Neuronal stem cell (in vitro differentiated cells): Measurements from ENCODE around the gene MINK1.

Experiments
- DNase-seq: peaks from one replicate; pipeline ENCODE4 v3.0.0-alpha.2; 2013; ENCODE audit warnings: low spot score
- H2AFZ ChIP-seq: one replicate; pipeline ENCODE4 v1.6.1; 2013; ENCODE audit warnings: mild to moderate bottlenecking, low read length, inconsistent platforms
- H2AK5ac ChIP-seq: 2 replicates; pipeline ENCODE4 v1.6.1; 2013; ENCODE audit warnings: low read depth, mild to moderate bottlenecking, inconsistent platforms, low read length, moderate library complexity, mixed read lengths
- H2BK120ac ChIP-seq: 2 replicates; pipeline ENCODE4 v1.6.1; 2013; ENCODE audit warnings: low read depth, mild to moderate bottlenecking, inconsistent platforms, low read length, moderate library complexity, mixed read lengths
- H2BK12ac ChIP-seq: one replicate; pipeline ENCODE4 v1.6.1; 2013; ENCODE audit warnings: low read length, inconsistent platforms
- H2BK15ac ChIP-seq: 2 replicates; pipeline ENCODE4 v1.6.1; 2013; ENCODE audit warnings: mild to moderate bottlenecking, low read length, inconsistent platforms, mixed read lengths
- H2BK5ac ChIP-seq: one replicate; pipeline ENCODE4 v1.6.1; 2013; ENCODE audit warnings: inconsistent platforms, mild to moderate bottlenecking, low read length, moderate library complexity
- H3K14ac ChIP-seq: one replicate; pipeline ENCODE4 v1.6.1; 2013; ENCODE audit warnings: low read length, inconsistent platforms
- H3K18ac ChIP-seq: 2 replicates; pipeline ENCODE4 v1.6.1; 2013; ENCODE audit warnings: low read length, inconsistent platforms
- H3K23ac ChIP-seq: 2 replicates; pipeline ENCODE4 v1.6.1; 2013; ENCODE audit warnings: low read depth, mild to moderate bottlenecking, mixed read lengths, low read length, inconsistent platforms; ENCODE audit not compliant: poor library complexity
- H3K27ac ChIP-seq: replicated peaks from 3 replicates; pipeline ENCODE4 v1.5.1; 2013; ENCODE audit warnings: low read length, inconsistent platforms
- H3K27me3 ChIP-seq, 3 experiments: 2 replicates each; pipeline ENCODE4 v1.6.1; 2013; ENCODE audit warnings: low read length in 3 of 3, mild to moderate bottlenecking in 2 of 3, inconsistent platforms in 1 of 3, low read depth in 1 of 3, mixed read lengths in 1 of 3, moderate library complexity in 1 of 3; ENCODE audit not compliant: control insufficient read depth in 3 of 3, insufficient read depth in 3 of 3
- H3K36me3 ChIP-seq, 2 donors: replicated peaks in 1 of 2; 2 replicates each; pipeline ENCODE4 v1.6.1; 2013; ENCODE audit warnings: low read length in 2 of 2; ENCODE audit not compliant: control insufficient read depth in 2 of 2, insufficient read depth in 2 of 2
- H3K4ac ChIP-seq: 2 replicates; pipeline ENCODE4 v1.6.1; 2013; ENCODE audit warnings: inconsistent platforms, mild to moderate bottlenecking, low read length, moderate library complexity
- H3K4me1 ChIP-seq, 2 donors: 1 replicate in 1 of 2; 2 replicates in 1 of 2; pipeline ENCODE4 v1.6.1; 2013; ENCODE audit warnings: low read length in 2 of 2, low read depth in 1 of 2; ENCODE audit not compliant: control insufficient read depth in 2 of 2, insufficient read depth in 1 of 2
- H3K4me2 ChIP-seq: one replicate; pipeline ENCODE4 v1.6.1; 2013; ENCODE audit warnings: mild to moderate bottlenecking, low read length, inconsistent platforms; ENCODE audit not compliant: insufficient read depth, poor library complexity, severe bottlenecking
- H3K4me3 ChIP-seq, 2 donors: 2 replicates each; pipeline ENCODE4 v1.5.1; 2013; ENCODE audit warnings: low read length in 2 of 2, mild to moderate bottlenecking in 2 of 2, inconsistent platforms in 1 of 2, moderate library complexity in 1 of 2
- H3K79me1 ChIP-seq: one replicate; pipeline ENCODE4 v1.6.1; 2013; ENCODE audit warnings: low read depth, mild to moderate bottlenecking, inconsistent platforms, low read length, moderate library complexity
- H3K9ac ChIP-seq: one replicate; pipeline ENCODE4 v1.6.1; 2013; ENCODE audit warnings: mild to moderate bottlenecking, low read depth, low read length, inconsistent platforms; ENCODE audit not compliant: poor library complexity
- H3K9me3 ChIP-seq, 2 donors: replicated peaks in 1 of 2; 2 replicates each; pipeline versions ENCODE3 to v1.6.1; 2013; ENCODE audit warnings: low read length in 2 of 2, mild to moderate bottlenecking in 2 of 2, inconsistent platforms in 1 of 2, low read depth in 1 of 2, mixed read lengths in 1 of 2, moderate library complexity in 1 of 2; ENCODE audit not compliant: control insufficient read depth in 2 of 2, insufficient read depth in 1 of 2
- H4K8ac ChIP-seq: one replicate; pipeline ENCODE4 v1.6.1; 2013; ENCODE audit warnings: low read depth, mild to moderate bottlenecking, inconsistent platforms, low read length, moderate library complexity
- H4K91ac ChIP-seq: one replicate; pipeline ENCODE4 v1.6.1; 2013; ENCODE audit warnings: low read length, low read depth, mild to moderate bottlenecking, inconsistent platforms; ENCODE audit not compliant: poor library complexity
- WGBS, 2 donors: extraction: QIAGEN DNeasy Blood & Tissue Kit; methylation state at CpG; one replicate each; pipeline ENCODE4 v1.1.7; 2013; ENCODE audit warnings: missing lambda C conversion rate in 2 of 2, mixed read lengths in 1 of 2; ENCODE audit not compliant: insufficient read length in 2 of 2, insufficient replicate concordance in 1 of 2; ENCODE audit errors: extremely low coverage in 2 of 2; 5-methylcytosine and 5-hydroxymethylcytosine counted together

Gene MINK1

GRCh38 chr17:4786516-4786915 lies 46.6 kb upstream of the MINK1 start:
- Histone ChIP-seq H4K8ac (no peak overlapping the region), H2AK5ac (no peak overlapping the region), H4K91ac (no peak overlapping the region), H3K27ac (no peak overlapping the region), H2BK15ac (no peak overlapping the region), H3K9ac (no peak overlapping the region), H3K4me3 (no peak overlapping the region), H3K4me1 (peaks cover 4 to 12% of the 10 kb centered on the region in 2 donors), H3K36me3 (no peaks in the 10 kb centered on the region), H3K23ac (no peak overlapping the region), H3K27me3 (peaks cover 0 to 14% (median 4%) of the 10 kb centered on the region in 3 experiments), H3K79me1 (peaks cover 2% of the 10 kb centered on the region), H3K14ac (no peak overlapping the region), H2AFZ (no peak overlapping the region), H3K18ac (no peak overlapping the region), H2BK120ac (no peak overlapping the region), H2BK12ac (no peak overlapping the region), H3K9me3 (no peaks in the 10 kb centered on the region), H3K4me2 (no peak overlapping the region), H2BK5ac (no peak overlapping the region), H3K4ac (no peak overlapping the region)
- WGBS, 2 donors: no CpG with 5 or more reads among the region's 6 CpGs
- DNase-seq: no peak

- Histone ChIP-seq H4K91ac (no peak overlapping the region), H2BK12ac (no peak overlapping the region), H3K36me3 (no peaks in the 10 kb centered on the region), H3K23ac (peak overlapping the region; percentile 53), H3K79me1 (peaks cover 2% of the 10 kb centered on the region), H3K4ac (no peak overlapping the region), H3K9ac (no peak overlapping the region), H3K27me3 (peaks cover 0 to 14% (median 4%) of the 10 kb centered on the region in 3 experiments), H3K4me2 (peak overlapping the region; percentile 98), H2AFZ (no peak overlapping the region), H3K14ac (no peak overlapping the region), H2BK120ac (no peak overlapping the region), H3K9me3 (no peaks in the 10 kb centered on the region), H2AK5ac (no peak overlapping the region), H3K4me1 (peaks cover 4 to 12% of the 10 kb centered on the region in 2 donors), H2BK15ac (no peak overlapping the region), H2BK5ac (no peak overlapping the region), H3K4me3 (peak overlapping the region in 1 of 2 donors; percentile 90), H3K27ac (no peak overlapping the region), H4K8ac (no peak overlapping the region), H3K18ac (peak overlapping the region; percentile 2)
- no CpG with 5 or more reads among the region's 14 CpGs for WGBS, 2 donors
- no peak for DNase-seq
These were observed 44.9 kb upstream of the MINK1 start for GRCh38 chr17:4788159-4788806.

GRCh38 chr17:4788807-4789700 lies 44.1 kb upstream of the MINK1 start, which contains the start of gene GLTPD2:
GLTPD2 (plus strand) TSS chr17:4788964; CDS start chr17:4789012, 48 bp downstream.
- Histone ChIP-seq H2BK15ac (peak within 1 kb of the TSS; percentile 49), H4K91ac (no peak within 1 kb of the TSS), H3K27me3 (peaks cover 0 to 14% (median 4%) of the 10 kb centered on the region in 3 experiments), H3K4me3 (peak within 1 kb of the TSS; percentile 47 to 90), H3K9me3 (no peaks in the 10 kb centered on the region), H3K4me1 (peaks cover 4 to 12% of the 10 kb centered on the region in 2 donors), H4K8ac (no peak within 1 kb of the TSS), H3K27ac (peak within 1 kb of the TSS; percentile 75), H2AFZ (peak within 1 kb of the TSS; percentile 96), H3K4me2 (peak within 1 kb of the TSS; percentile 98), H3K23ac (peak within 1 kb of the TSS; percentile 85), H3K79me1 (peaks cover 2% of the 10 kb centered on the region), H2AK5ac (peak within 1 kb of the TSS; percentile 93), H2BK5ac (peak within 1 kb of the TSS; percentile 75), H3K4ac (peak within 1 kb of the TSS; percentile 53), H3K18ac (peak within 1 kb of the TSS; percentile 100), H2BK12ac (peak within 1 kb of the TSS; percentile 84), H2BK120ac (no peak within 1 kb of the TSS), H3K36me3 (no peaks in the 10 kb centered on the region), H3K9ac (peak within 1 kb of the TSS; percentile 91), H3K14ac (peak within 1 kb of the TSS; percentile 97)
- peak; percentile 29 for DNase-seq
- no CpG with 5 or more reads among the region's 62 CpGs for WGBS, 2 donors

- no CpG with 5 or more reads among the region's 25 CpGs for WGBS, 2 donors
- H3K4me3 ChIP-seq: peak overlapping the region; percentile 47 to 90
These were observed 43.5 kb upstream of the MINK1 start for GRCh38 chr17:4789701-4789950.

More at GRCh38 chr17:4789701-4789950, 43.5 kb upstream of the MINK1 start:
- Histone ChIP-seq H3K18ac (peak overlapping the region; percentile 100), H3K79me1 (peaks cover 2% of the 10 kb centered on the region), H3K4me1 (peaks cover 4 to 12% of the 10 kb centered on the region in 2 donors), H3K9me3 (no peaks in the 10 kb centered on the region), H2BK12ac (peak overlapping the region; percentile 84), H3K4me2 (peak overlapping the region; percentile 98), H2BK5ac (peak overlapping the region; percentile 75), H3K23ac (peak overlapping the region; percentile 85), H3K14ac (peak overlapping the region; percentile 97), H3K27me3 (peaks cover 0 to 14% (median 4%) of the 10 kb centered on the region in 3 experiments), H3K27ac (peak overlapping the region; percentile 75), H3K4ac (peak overlapping the region; percentile 53), H3K36me3 (no peaks in the 10 kb centered on the region), H2BK15ac (peak overlapping the region; percentile 49), H2AK5ac (peak overlapping the region; percentile 93), H2AFZ (peak overlapping the region; percentile 96), H4K91ac (no peak overlapping the region), H2BK120ac (no peak overlapping the region), H4K8ac (no peak overlapping the region), H3K9ac (peak overlapping the region; percentile 91)
- DNase-seq: no peak
